ENCODE results near the gene RBSN. TPM values are rescaled to one million over a fixed set of nuclear protein-coding genes. Genes with fewer than 3 reads are reported as not detected.
A peak's percentile ranks its signal among the peaks of the same experiment; 100 is the strongest.
"Not testable (repeated sequence)": the region's sequence is repeated elsewhere in the genome, so short reads cannot be mapped to it uniquely, and the experiment has no call there.

Gene RBSN
- 13.1 and 17.7 TPM in 2 replicates for total RNA-seq

DNA sequence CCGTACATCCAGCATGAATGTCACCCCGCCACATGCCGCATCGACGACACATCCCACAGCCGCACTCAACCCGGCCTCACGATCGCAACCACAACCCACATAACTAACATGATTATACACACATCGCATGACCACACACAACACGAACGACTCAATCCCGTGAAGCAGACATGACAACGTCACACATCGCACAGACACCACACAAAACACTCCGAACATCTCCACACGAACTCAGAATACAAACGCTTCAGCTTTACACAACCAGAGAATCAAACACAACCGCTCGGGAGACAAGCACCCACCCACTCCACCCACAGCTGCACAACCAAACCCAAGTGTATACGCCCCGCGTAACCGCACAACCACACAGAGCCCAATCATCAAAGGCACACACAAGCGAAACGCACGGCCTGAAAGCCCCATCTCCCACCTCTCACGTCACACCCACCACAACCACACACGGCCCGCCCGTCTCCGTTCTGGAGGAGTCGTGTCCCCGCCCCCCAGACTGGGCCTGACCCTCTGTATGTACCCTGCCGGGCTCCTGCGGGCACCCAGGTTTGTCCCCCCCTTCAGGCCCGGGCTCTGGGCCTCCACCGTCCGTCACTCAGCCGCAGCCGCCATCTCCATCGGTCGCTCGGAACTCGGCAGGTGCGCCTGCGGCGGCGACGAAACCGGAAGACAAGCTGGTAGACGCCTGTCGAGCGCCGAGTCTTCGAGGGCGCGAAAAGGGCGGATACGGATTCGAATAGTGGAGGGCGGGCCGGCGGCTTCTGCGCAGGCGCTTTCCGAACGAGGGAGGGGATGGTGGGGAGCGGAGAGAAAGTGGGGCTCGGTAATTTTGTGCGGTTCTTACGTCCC, at the start of gene RBSN:
Gene RBSN, minus strand, starts transcription at position 646 of the 861 bp plus-strand sequence. CDS start 3,028 bp downstream, outside the sequence.
- DNase-seq (ENCODE audit: low read depth in 2 of 2), result peak; percentile 96

DNA sequence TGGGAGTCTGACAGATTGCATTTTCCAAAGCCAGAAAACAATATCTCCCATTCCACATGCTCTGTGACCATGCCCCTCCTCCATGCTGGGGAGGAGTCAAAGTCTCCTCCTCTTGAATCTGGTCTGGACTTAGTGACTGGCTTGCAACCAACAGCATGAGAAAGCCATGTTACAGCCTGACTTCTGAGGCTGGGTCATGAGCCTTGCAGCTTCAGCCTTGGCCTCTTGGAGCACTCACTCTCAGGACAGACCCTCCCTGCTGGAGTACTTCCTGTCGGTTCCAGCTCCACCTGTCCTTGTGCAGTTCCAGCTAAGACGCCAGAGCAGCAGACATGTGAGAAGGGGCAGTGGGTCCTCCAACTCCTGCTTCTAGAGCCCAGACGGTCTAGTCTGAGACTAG, 49.7 kb upstream of the RBSN start:
- DNase-seq (ENCODE audit: low read depth in 2 of 2), result no peak

DNA sequence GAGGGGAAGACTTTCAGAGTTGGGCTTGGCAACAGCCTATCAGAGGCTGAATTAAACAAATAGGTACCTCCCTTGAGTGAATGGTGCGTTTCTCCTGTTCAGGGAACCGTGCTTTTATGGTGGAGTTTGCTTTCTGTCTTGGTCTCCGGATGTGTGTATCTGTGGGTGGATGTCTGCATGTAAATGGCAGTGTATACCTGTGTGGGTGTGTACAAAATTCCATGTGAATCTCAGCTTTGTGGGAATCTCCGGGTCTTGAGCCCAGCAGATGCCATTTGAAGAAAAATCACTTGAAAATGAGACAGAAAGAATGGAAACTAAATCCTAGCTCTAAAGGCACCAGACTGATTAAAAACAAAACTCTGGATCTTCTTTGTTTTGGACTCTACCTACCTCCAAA, 37.9 kb upstream of the RBSN start:
- DNase-seq (ENCODE audit: low read depth in 2 of 2), result not testable (repeated sequence)

DNA sequence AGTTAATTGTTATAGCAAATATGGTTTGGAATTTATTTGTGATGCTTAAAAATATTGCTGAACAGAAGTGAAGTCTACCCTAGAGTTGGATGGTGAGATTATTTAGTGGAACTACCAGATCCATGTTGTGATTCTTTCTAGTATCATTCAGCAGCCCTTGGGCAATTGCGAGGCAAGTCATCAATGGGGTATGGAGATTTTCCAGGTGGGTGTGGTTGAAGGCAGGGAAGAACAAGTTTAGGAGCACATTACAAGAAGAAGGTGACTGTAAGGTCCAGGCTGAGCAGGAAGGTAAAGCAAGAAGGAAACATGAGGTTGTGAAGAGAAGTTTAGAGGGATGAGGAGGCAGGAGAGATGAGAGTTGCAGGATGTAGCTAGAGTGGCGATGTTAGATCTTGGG, 36.0 kb upstream of the RBSN start:
- DNase-seq (ENCODE audit: low read depth in 2 of 2), result not testable (repeated sequence)

DNA sequence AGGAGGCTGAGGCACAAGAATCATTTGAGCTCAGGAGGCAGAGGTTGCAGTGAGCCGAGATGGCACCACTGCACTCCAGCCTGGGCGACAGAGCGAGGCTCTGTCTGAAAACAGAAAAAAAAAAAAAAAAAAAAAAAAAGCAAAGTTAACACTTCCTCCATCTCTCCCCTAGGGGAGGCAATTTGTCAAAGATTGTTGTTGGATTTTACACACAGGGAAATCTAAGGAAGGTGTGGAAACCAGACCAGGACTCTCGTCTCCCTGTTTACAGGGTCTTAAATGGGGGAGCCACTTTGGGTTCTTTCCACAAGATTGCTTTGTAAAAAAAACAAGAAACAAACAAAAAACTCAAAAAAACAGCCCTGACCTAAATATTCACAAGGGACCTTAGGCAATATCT, 29.5 kb upstream of the RBSN start:
- not testable (repeated sequence) for DNase-seq (ENCODE audit: low read depth in 2 of 2)

DNA sequence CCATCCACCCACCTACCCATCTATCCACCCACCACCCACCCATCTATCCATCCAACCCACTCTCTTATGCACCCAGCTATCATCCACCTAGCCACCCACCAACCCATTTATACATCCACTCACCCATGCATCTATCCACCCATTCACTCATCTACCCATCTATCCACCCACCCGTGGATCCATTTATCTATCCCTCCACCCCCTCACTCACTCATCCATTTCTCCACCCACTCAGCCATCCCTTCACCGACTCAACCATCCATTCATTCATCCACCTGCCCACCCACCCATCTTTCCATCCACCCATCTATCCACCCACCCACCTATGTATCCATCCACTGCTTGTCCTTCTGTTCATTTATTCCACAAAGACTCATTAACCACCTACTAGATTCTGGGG, 28.0 kb upstream of the RBSN start:
- not testable (repeated sequence) for DNase-seq (ENCODE audit: low read depth in 2 of 2)

DNA sequence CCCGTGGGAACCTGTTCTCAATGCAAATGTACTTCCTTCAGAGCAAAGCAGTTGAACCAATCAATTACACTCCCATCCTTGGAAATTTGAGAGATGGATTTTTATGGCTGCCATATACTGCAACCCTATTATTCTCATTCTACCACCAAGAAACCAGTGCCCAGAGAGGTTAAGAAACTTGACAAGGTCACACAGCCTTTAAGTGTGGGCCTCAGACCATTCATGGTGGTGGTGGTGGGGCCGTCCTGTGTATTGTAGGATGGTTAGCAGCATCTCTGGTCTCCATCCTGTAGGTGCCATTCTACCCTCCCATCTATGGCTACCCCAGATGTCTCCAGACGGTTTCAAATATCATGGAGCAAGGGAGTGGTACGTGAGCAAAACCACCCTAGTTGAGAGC, 23.4 kb upstream of the RBSN start:
- DNase-seq (ENCODE audit: low read depth in 2 of 2), result no peak

DNA sequence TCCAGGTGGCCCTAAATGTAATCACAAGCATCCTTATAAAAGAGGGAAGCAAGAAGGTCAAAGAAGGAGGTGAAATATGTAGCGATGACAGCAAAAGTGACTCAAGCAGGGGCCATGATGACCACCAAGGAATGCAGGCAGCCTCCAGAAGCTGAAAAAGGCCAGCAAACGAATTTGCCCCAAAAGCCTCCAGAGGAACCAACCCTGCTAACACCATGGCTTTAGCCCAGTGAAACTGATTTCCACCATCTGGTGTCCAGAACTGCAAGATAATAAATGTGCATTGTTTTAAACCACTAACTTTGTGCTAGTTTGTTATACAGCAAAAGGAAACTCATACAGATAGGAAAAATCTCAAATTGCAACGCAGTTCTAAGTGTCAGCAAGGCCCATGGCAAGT, 23.0 kb upstream of the RBSN start:
- no peak for DNase-seq (ENCODE audit: low read depth in 2 of 2)

DNA sequence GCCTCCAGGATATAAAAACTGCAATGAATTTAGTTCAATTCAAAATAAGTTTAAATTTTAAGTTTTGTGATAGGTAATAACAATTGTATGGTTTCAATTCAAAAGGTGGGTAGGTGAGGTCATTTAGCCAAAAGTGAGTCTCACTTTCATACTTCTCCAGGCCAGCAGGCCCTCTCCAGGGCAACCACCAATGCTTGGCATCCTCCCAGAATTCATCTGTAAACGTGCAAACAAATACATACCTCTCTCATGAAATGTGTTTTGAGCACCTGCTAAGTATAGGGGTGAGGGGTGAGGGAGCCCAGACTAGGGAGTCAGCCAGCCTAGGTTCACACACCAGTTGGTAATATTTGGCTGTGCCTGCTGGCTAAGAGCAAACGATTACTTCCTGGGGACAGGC, 22.0 kb upstream of the RBSN start:
- DNase-seq (ENCODE audit: low read depth in 2 of 2), result no peak

DNA sequence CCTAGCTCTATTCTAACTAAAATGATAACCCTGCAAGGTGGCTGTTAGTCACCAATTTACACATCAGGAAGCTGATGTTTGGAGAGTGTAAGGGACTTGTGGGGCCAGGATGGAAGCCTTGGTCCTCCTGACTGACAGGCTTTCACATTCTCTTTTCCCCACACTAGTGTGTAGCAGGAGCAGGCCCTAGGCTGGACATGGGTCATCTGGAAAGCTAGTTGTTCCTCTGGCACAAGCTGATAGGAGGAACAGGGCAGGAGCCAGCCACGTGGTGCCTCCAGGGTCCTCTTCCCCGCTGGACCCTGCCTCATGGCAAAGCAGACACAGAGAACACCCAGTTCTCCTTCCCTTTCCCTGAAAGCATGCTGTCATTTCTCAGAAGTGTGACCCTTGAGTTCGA, 18.1 kb upstream of the RBSN start:
- no peak for DNase-seq (ENCODE audit: low read depth in 2 of 2)

DNA sequence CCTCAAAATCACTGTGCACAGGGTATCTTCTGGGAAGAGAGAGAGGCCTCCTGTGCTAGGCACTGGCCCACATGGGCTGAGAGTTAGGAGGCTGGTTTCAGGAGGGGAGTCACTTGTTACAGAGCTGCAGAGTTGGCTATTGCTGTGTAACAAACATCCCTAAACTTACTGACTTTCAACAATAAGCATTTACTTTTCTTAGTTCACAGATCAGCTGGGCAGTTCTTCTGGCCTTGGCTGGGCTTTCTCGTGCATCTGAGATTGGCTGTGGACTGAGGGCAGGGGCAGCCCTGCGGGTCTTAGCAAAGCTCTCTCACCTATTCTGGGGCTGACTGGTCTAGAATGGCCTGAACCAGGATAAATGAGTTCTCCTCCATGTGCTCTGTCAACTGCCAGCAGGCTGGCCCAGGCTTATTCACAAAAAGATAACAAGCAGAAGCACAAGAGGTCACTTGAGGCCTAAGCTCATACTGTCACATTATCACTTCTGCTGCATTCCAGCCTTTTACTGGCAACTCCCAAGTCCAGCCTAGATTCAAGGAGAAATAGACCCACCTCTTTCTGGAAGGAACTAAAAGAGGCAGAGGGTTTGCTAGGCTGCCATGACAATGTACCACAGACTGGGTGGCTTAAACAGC, 17.2 kb upstream of the RBSN start:
- no peak for DNase-seq (ENCODE audit: low read depth in 2 of 2)

DNA sequence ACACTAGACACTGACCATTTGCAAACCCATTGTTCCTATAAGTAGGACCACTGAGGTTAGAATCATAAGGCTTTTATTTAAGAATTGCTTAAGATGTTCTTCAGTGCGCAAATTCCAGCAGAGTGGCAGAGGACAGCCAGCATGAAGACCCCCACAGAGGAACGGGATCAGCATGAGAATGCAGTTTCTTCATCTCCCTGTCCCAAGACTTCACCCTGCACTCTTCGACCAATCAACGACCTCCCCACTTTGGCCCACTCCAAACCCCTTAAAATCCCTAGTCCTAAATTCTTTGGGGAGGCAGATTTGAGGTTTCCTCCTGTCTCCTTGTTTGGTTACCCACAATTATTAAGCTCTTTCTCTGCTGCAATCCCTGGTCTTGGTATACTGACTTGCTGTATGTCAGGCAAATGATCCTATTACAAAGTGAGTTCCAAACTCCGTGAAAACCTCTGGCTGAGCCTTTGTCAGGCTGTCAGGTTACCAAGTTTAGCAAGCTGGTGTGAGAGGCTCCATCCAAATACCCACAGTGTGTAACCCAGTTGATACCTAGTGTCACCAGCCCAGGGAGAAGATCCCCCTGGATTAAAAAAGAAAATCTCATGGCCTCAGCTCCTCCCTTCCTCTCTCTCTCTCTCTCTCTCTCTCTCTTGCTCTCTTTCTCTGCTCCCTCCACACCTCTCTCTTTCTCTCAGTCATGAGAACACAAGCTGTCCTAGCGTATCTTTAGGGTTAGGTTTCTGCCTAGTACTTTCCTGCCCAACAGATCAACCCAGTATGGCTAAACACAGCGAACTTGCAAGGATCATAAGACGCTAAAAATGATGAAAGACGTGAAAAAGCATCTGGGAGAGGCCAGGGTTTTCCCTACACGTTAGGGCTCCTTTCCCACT, 15.8 kb upstream of the RBSN start:
- no peak for DNase-seq (ENCODE audit: low read depth in 2 of 2)

DNA sequence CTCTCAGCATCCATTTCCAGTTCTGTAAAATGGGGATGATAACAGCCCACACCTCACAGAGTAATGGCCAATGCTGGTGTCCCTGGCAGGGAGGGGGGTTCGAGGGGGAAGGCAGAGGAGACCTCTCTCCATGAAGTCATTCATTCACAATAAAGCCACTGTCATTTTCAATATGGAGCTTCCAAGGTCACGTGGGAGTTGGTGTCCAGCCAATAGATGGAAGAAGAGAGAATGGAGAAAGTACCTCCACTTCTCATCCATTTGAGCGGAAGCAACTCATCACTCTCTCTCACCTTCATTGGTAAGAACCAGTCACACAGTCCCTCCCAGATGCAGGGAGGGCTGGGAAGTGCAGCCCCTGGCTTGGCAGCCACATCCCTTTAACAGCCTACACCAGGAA, 14.9 kb upstream of the RBSN start:
- no peak for DNase-seq (ENCODE audit: low read depth in 2 of 2)

DNA sequence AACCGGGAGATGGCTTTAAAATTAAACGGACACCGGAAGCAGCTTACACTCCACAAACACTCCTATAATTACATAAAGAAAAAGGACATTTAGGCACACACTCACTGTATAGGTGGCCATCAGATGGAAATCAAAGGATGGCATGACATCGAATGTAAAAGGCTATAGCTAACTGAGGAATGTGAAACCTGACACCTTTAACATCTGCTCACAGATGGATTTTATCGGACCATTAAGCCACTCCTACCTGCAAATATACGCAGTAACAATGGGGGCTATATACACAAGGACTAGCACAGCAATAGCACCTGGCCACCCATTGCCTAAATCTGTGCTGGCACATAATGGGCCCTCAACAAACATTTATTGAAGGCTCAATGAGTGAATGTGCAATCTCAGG, 14.5 kb upstream of the RBSN start:
- DNase-seq (ENCODE audit: low read depth in 2 of 2), result no peak

DNA sequence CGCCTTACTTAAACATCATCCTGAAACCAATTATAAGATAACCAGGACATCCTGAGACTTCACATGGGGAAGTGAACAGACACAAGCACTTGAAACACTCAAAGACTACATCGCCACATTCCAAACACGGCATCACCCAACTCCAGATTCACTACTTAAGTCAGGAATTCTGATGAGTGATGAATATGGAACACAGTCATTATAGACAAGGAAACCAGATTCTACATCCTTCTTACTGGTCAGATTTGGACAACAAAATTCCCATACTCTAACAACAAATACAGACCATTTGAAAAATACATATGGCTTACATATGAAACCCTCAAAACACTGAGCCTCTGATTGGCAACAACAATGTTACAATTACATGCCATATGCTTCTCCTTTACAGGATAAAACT, 13.1 kb upstream of the RBSN start:
- no peak for DNase-seq (ENCODE audit: low read depth in 2 of 2)

DNA sequence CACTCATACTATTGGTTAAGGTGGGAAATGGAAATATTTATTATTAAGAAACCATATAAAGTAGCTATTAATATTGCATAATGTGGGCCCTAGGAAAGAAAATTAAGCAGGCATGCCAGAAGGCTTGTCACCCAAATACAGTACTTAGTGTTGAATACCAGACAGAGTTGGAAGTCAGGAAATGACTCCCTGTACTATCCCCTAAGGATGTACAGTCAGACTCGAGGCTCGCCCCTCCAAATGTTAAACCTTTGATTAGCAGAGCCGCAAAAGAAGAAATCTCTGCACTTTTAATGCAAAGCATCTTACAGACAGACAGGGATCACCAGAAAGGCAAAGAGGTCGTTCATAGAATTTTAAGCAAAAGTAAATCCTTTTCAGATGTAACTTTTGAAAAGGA, 11.3 kb upstream of the RBSN start:
- peak in 1 of 2 donors; percentile 23 for DNase-seq (ENCODE audit: low read depth in 2 of 2)

DNA sequence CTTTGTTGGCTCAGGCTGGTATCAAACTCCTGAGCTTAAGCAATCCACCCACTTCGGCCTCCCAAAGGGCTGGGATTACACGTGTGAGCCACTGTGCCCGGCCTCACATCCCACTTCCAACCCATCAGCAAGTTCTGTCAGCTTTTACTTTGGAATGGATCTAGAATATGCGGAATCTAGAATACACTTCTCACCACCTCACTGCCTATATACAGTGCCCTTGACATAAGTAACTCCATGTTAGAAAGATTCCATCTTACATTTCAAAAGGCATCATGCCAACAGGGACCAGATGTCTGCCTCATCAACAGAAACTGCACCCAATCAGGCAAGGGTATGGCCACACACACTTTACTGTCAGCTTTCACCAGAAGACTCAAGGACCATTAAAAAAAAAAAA, 9.9 kb upstream of the RBSN start:
- DNase-seq (ENCODE audit: low read depth in 2 of 2), result no peak

DNA sequence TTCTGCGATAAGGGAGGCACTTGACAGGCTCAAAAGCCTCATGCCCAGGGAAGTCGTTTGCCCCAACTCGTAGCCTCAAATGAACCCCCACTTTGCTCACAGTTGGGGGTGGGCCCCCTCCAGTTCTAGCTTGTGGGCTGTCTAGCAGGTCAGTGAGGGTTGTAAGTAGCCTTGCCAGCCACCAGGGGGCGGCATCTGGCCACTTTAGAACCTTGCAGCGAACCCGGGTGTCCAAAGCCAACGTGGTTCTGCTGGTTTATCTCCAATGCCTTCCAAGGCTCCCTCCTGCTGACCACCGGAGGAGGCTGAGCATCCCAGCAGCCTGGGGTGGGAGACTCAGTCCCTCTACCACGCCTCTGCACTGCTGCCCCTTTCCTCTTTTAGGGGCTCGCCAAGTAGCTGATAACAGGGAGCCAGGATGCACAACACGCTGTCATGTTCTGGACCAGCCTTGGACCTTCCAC, 9.2 kb upstream of the RBSN start:
- peak; percentile 83 to 88 for DNase-seq (ENCODE audit: low read depth in 2 of 2)

DNA sequence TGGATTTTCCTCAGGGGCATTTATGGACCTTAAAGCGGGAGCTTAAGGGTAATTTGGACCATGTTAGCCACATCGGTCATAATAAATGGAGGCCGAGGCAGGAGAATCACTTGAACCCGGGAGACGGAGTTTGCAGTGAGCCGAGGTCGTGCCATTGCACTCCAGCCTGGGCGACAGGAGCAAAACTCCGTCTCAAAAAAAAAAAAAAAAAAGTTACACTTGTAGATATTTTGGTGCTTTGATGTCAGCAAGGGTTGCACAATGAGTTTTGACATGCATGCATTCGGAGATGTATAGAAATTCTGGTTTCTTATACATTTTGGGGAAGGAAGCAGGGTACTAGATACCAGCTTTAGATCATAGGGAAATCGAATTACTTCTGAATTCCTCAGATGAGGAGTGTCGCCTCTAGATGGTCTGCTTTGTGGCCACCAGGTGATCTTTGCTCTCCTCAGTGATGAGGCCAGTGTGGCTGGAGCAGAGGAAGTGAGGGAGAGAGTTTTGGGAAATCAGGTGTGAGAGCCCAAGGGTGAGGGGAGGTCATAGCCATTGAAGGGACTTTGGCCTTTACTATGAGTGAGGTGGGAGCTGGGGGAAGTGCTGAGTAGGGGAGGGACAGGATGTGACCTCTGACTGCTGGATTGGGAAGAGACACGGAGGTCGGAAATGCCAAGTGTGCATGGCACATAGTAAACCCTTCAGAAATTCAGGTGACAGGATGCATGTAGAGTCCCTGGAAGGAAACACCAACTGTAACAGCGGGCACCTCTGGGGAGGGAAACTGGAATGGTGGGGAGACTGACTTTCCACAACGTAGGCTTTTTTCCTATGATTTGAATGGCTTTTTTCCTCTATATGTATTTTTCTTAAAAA, 8.4 kb upstream of the RBSN start:
- DNase-seq (ENCODE audit: low read depth in 2 of 2), result peak in 1 of 2 donors; percentile 19

DNA sequence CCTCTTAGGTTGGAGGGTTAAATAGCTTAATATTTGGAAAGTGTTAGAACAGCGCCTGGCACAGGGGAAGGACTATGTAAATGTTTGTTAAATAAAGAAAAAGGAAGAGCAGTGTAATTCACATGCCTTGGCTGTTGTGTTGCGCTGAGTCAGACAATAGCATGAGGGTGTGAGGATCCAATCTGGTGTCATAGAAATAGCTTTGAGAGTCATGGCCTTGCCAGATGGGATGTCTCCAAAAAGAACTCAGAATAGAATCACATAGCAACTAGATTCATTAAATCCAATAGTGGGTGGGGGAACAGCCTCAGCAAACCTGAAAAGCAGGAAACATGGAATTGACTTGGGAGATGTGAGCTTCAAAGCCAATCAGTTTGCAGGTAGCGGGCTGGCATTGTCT, 3.9 kb upstream of the RBSN start:
- no peak for DNase-seq (ENCODE audit: low read depth in 2 of 2)

DNA sequence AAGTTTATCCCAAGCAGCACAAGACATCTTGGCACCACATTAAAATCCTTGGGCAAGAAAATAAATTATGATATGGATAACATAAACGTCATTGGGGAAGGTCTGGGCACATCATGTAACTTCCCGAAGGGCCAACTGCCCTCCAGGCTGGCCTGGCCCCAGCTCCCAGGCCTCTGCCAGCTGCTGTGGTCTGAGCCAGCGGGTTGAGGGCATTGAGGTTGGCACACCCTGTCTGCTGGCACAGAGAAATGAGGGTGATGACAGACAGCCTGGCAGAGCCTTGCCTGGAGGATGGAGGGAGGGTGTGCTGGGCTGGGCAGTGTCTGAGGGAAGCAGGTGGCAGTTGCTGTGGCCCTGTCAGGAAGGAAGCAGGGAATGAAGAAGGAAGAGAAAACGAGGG, 3.3 kb upstream of the RBSN start:
- no peak for DNase-seq (ENCODE audit: low read depth in 2 of 2)

Measured in lung microvascular endothelial cell (primary cell).